Memory B cell (primary cell): ENCODE data around the gene ZC3H11A.
"Not testable (repeated sequence)": the region's sequence is repeated elsewhere in the genome, so short reads cannot be mapped to it uniquely, and the experiment has no call there.

Experiments
- ATAC-seq: fragments of 150-1000 bp; cut with Tn5 transposase; 2 replicates; pipeline ENCODE4 v1.10.0; 2021; ENCODE audit warnings: low read depth, mild to moderate bottlenecking, moderate library complexity
- DNase-seq, 2 donors: peaks; one replicate each; pipeline ENCODE4 v3.0.0; 2022; ENCODE audit warnings: low spot score in 2 of 2
- H3K27ac Mint-ChIP-seq: one replicate; pipeline ENCODE4 v1.8.0; 2022; ENCODE audit warnings: mild to moderate bottlenecking, moderate library complexity, mixed read lengths
- H3K27me3 Mint-ChIP-seq: one replicate; pipeline ENCODE4 v1.8.0; 2022; ENCODE audit warnings: mixed read lengths
- H3K36me3 Mint-ChIP-seq: one replicate; pipeline ENCODE4 v1.8.0; 2022; ENCODE audit warnings: mild to moderate bottlenecking, mixed read lengths
- H3K4me1 Mint-ChIP-seq: one replicate; pipeline ENCODE4 v1.8.0; 2022; ENCODE audit warnings: mixed read lengths
- H3K4me3 Mint-ChIP-seq: one replicate; pipeline ENCODE4 v1.8.0; 2022; ENCODE audit warnings: mild to moderate bottlenecking, moderate library complexity, mixed read lengths
- H3K9me3 Mint-ChIP-seq: one replicate; pipeline ENCODE4 v1.8.0; 2022; ENCODE audit warnings: mixed read lengths

The ZC3H11A gene

DNA sequence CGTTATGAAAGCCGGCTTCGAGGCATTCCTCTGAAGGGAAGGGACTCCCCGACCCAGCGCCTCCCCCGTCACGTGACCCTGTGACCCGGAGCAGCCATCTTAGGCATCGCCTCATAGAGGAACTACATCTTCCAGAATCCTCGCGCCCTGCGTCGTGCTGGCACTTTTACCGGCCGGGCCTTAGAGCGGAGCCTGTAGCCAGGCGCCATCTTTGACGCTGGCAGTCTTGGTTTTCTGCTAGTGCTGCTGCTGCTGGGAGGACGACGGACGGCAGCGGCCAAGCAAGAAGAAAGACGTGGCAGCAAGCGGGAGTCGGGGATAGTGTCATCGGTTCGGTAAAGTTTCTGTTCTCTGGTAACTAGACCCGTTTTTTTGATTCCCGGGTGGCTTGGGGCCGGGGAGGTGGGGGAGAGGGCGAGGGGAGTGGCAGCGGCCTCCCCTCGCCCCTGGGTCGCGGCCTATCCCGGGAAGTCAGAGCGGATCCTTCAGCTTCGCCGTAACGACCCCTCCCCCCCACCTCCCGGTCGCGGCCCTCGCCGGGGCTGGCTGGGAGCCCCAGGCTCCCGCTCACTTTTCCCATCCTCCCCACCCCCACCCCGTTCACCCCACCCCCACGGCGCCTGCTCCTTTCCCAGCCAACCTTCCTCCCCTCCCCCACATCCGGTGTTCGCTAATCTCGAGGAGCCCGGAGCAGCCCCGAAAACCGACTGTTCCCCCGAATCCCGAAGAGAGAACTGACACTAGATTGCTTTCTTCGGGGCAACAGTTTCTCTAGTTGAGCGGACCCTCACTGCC, at the start of gene ZC3H11A, which contains the start of gene ZBED6:
TSS of gene ZC3H11A (plus strand) at position 183 of the 795 bp plus-strand sequence. CDS start 21,448 bp downstream, outside the sequence.
TSS of gene ZBED6 (plus strand) at position 183 of the 795 bp plus-strand sequence. CDS start 1,900 bp downstream, outside the sequence.
- Mint-ChIP-seq H3K4me3 (peak within 1 kb of the TSS; percentile 97), H3K27me3 (no peaks in the 10 kb centered on the region), H3K4me1 (peaks cover 19% of the 10 kb centered on the region), H3K27ac (peak within 1 kb of the TSS; percentile 93), H3K36me3 (peaks cover 12% of the 10 kb centered on the region), H3K9me3 (peaks cover 2% of the 10 kb centered on the region)
- ATAC-seq (peak; percentile 97), DNase-seq (peak; percentile 85 to 96)

DNA sequence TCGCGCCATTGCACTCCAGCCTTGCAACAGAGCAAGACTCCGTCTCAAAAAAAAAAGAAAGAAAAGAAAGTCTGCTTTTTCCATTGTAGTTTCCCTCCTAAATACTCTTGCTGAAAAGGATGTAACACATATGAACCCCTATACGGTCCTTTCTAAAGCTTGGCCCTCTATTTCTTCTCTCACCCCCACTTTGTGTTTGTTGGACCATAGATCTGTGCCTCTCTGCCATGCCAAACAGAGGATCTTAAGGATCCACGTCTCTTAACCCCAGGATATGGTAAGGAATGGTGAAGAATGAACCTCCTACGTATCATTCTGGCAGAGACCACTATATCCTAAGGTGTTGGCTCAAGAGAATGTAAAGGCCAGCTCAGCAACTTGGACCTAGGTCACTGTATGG, 49.1 kb upstream of the ZC3H11A start:
- ATAC-seq (no peak), DNase-seq (no peak)
- Mint-ChIP-seq H3K36me3 (no peaks in the 10 kb centered on the region), H3K27ac (peak overlapping the region; percentile 11), H3K4me1 (peaks cover 30% of the 10 kb centered on the region), H3K27me3 (no peaks in the 10 kb centered on the region), H3K4me3 (no peak overlapping the region), H3K9me3 (peaks cover 2% of the 10 kb centered on the region)

DNA sequence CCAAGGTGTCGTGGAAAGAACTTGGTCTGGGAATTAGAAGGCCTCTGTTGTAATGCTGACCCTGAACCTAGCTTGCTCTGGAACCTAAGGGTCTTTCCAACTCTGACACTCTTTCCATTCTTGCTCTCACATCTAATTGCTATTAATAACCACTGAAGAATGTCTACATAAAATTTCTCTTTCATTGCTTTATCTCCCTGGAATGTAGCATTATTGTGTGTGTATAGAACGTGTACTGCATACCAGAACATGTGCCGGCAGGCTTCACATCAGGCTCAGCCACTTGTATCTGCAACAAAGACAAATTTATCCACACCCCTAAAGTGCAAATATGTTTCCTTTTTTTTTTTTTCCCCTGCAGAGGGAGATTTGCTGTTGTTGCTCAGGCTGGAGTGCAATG, 44.4 kb upstream of the ZC3H11A start:
- H3K27ac Mint-ChIP-seq, result no peak overlapping the region
- H3K4me1 Mint-ChIP-seq, result peaks cover 30% of the 10 kb centered on the region
- no peak for ATAC-seq
- no peaks in the 10 kb centered on the region for H3K27me3 Mint-ChIP-seq
- H3K4me3 Mint-ChIP-seq, result no peak overlapping the region
- H3K36me3 Mint-ChIP-seq, result no peaks in the 10 kb centered on the region
- H3K9me3 Mint-ChIP-seq, result peaks cover 4% of the 10 kb centered on the region
- no peak for DNase-seq

DNA sequence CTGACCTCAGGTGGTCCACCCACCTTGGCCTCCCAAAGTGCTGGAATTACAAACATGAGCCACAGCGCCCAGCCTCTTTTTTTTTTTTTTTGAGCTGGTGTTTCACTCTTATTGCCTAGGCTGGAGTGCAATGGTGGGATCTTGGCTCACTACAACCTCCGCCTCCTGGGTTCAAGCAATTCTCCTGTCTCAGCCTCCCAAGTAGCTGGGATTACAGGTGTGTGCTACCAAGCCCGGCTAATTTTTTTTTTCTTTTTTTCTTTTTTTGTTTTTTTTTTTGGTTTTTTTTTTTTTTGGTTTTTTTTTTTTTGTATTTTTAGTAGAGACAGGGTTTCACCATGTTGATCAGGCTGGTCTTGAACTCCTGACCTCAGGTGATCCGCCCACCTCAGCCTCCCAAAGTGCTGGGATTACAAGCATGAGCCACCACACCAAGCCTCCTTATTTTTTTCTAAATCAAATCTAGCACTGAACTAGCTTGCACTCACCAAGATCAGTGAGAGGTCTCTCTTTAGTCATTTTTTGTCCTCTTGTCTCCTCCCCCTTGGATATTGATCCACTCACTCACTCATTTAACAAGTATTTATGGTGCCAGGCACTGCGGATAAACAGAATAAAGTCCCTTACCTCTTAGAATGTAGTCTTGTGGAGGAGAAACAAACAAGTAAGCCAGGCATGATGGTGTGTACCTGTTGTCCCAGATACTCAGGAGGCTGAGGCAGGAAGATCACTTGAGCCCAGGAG, 43.6 kb upstream of the ZC3H11A start:
- not testable (repeated sequence) for H3K4me3 Mint-ChIP-seq, H3K27me3 Mint-ChIP-seq

DNA sequence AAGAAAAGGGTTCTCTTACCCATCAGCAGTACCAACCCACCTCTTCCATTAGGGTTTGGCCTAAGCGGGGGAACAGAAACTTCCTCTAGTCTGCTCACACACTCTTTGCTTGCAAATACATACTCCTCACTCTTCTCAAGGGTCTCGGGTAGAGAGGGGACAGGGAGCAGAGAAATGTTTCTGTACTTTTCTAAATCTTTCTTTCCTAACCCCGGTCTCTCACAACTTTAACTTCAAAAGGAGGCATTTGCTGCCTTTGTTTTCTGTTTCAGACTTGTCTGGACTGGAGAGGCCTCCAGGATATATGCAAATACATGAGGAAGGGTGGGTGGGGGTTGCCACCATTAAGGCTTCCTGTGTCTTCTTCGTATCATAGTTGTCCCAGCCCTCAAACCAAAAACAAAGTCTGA, 41.0 kb upstream of the ZC3H11A start:
- Mint-ChIP-seq H3K4me1 (peaks cover 31% of the 10 kb centered on the region), H3K36me3 (no peaks in the 10 kb centered on the region), H3K27ac (peak overlapping the region; percentile 96), H3K27me3 (no peaks in the 10 kb centered on the region), H3K4me3 (peak overlapping the region; percentile 70), H3K9me3 (peaks cover 3% of the 10 kb centered on the region)
- ATAC-seq (peak; percentile 71), DNase-seq (peak; percentile 30 to 39)

More for the DNA sequence above, 43.6 kb upstream of the ZC3H11A start:
- DNase-seq, ATAC-seq, H3K9me3 Mint-ChIP-seq, H3K36me3 Mint-ChIP-seq: not testable (repeated sequence)
- Mint-ChIP-seq H3K4me1 (peaks cover 34% of the 10 kb centered on the region), H3K27ac (peak overlapping the region; percentile 62)

DNA sequence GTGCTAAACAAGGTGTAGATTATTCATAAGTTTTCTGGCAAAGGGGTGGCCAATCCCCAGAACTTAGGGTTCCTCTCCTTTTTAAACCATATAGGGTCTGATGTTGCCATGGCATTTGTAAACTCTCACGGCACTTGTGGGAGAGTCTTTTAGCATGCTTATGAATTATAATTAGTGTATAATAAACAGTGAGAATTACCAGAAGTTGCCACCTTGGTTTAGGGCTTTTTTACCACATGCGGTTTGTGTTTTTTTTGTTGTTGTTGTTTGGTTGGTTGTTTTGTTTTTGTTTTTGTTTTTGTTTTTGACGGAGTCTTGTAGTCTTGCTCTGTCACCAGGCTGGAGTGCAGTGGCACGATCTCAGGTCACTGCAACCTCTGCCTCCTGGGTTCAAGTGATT, 39.4 kb upstream of the ZC3H11A start:
- H3K4me1 Mint-ChIP-seq, result peaks cover 31% of the 10 kb centered on the region
- no peaks in the 10 kb centered on the region for H3K27me3 Mint-ChIP-seq
- H3K27ac Mint-ChIP-seq, result peak overlapping the region; percentile 96
- peaks cover 3% of the 10 kb centered on the region for H3K9me3 Mint-ChIP-seq
- H3K4me3 Mint-ChIP-seq, result no peak overlapping the region
- DNase-seq, result no peak
- ATAC-seq, result no peak
- H3K36me3 Mint-ChIP-seq, result no peaks in the 10 kb centered on the region

DNA sequence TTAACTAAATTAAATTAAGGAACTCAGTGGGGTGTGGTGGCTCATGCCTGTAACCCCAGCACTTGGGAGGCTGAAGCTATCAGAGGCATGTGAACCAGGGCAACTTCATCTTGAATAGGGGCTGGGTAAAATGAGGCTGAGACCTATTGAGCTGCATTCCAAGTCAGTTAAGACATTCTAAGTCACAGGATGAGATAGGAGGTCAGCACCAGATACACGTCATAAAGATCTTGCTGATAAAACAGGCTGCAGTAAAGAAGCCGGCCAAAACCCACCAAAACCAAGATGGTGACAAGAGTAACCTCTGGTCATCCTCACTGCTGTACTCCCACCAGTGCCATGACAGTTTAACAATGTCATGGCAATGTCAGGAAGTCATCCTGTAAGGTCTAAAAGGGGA, 36.7 kb upstream of the ZC3H11A start:
- H3K4me3 Mint-ChIP-seq, H3K27ac Mint-ChIP-seq, H3K9me3 Mint-ChIP-seq, DNase-seq, H3K36me3 Mint-ChIP-seq, H3K27me3 Mint-ChIP-seq, ATAC-seq: not testable (repeated sequence)
- peaks cover 21% of the 10 kb centered on the region for H3K4me1 Mint-ChIP-seq

DNA sequence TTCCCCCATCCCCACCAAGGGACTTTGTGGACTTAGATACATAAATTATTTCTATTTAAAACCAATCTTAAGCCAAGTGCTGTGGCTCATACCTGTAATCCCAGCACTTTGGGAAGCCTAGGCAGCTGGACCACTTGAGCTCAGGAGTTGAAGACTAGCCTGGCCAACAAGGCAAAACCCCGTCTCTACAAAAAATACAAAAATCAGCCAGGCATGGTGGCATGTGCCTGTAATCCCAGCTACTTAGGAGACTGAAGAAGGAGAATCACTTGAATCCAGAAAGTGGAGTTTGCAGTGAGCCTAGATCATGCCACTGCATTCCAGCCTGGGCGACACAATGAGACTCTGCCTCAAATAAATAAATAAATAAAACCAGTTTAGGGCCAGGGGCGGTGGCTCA, 34.9 kb upstream of the ZC3H11A start:
- H3K4me3 Mint-ChIP-seq, result no peak overlapping the region
- no peaks in the 10 kb centered on the region for H3K9me3 Mint-ChIP-seq
- DNase-seq, result no peak
- H3K27me3 Mint-ChIP-seq, result no peaks in the 10 kb centered on the region
- H3K36me3 Mint-ChIP-seq, result no peaks in the 10 kb centered on the region
- H3K4me1 Mint-ChIP-seq, result peaks cover 26% of the 10 kb centered on the region
- ATAC-seq, result no peak
- no peak overlapping the region for H3K27ac Mint-ChIP-seq

DNA sequence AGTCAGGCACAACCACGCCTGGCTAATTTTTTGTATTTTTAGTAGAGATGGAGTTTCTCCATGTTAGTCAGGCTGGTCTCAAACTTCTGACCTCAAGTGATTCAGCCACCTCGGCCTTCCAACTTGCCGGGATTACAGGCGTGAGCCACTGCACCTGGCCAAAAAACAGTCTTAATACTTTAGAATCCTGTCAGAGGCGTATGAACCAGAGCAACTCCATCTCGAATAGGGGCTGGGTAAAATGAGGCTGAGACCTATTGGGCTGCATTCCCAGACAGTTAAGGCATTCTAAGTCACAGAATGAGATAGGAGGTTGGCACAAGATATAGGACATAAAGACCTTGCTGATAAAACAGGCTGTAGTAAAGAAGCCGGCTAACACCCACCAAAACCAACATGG, 33.5 kb upstream of the ZC3H11A start:
- not testable (repeated sequence) for H3K36me3 Mint-ChIP-seq, DNase-seq, H3K9me3 Mint-ChIP-seq, H3K4me3 Mint-ChIP-seq, ATAC-seq, H3K27me3 Mint-ChIP-seq
- Mint-ChIP-seq H3K4me1 (peaks cover 24% of the 10 kb centered on the region), H3K27ac (peak overlapping the region; percentile 31)

DNA sequence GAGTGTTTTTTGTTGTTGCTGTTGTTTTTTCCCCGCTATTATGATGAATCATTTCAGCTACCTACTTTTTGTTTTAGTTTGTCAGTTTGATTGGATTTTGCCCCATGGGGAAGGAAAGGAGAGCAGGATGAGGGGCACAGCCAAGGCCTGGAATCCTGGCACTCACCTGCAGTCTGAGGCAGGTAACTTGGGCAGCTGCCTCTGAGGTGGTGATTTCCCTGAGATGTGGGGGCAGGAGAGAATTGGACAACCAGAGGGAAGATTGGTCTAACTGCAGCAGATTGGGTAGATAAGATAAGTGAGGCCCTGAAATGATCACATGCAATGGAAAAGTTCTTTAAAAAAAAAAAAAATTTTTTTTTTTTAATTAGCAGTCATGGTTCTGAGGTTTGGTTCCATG, 31.9 kb upstream of the ZC3H11A start:
- DNase-seq (no peak), ATAC-seq (no peak)
- Mint-ChIP-seq H3K27me3 (no peaks in the 10 kb centered on the region), H3K27ac (peak overlapping the region; percentile 96), H3K4me3 (no peak overlapping the region), H3K9me3 (no peaks in the 10 kb centered on the region), H3K4me1 (peaks cover 31% of the 10 kb centered on the region), H3K36me3 (peaks cover 5% of the 10 kb centered on the region)

DNA sequence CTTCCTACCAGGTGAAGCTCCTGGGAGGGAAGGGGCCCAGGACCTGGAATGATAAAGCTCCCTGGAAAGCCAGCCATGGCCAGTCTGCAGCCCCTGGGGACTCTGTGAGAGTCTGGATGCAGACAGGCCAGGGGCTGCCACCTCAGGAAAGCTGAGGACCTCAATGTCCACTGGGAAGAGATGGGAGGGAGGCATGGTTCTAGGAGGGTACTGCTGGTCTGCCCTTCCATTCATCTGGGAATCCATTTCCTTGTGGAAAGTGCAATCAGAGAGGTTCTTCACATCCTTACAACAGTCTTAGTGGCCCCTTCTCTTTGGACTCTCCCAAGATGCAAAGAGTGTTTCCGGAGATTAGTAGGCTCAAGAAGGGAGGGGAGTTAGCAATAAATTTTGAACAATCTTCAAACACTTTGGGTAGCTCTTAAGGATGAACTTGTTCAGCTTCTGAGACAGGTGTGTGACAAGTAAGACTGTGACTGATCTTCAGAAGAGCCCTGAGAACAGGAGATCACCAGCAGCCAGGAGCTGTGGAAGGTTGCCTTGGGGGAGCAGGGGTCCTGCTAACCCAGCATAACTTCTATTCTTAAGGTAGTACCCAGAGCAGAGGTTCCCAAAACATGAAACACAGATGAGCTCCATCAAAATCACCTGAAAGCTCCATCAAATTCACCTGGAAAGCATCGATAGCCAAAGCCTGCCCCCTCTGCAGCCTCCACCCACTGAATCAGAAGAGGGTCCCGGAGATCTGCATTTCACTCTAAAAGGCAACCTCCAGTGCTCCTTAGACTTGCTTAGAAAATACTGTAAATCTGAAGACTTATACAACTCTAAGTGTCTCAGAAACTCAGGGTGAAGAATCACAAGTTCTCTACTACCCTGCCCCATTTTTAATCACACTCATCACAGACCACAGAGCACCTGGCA, 31.1 kb upstream of the ZC3H11A start:
- H3K27me3 Mint-ChIP-seq, result no peaks in the 10 kb centered on the region
- peaks cover 10% of the 10 kb centered on the region for H3K36me3 Mint-ChIP-seq
- peak overlapping the region; percentile 98 for H3K4me3 Mint-ChIP-seq
- no peaks in the 10 kb centered on the region for H3K9me3 Mint-ChIP-seq
- DNase-seq (no peak), ATAC-seq (no peak)
- H3K27ac Mint-ChIP-seq, result peak overlapping the region; percentile 96
- H3K4me1 Mint-ChIP-seq, result peaks cover 35% of the 10 kb centered on the region

DNA sequence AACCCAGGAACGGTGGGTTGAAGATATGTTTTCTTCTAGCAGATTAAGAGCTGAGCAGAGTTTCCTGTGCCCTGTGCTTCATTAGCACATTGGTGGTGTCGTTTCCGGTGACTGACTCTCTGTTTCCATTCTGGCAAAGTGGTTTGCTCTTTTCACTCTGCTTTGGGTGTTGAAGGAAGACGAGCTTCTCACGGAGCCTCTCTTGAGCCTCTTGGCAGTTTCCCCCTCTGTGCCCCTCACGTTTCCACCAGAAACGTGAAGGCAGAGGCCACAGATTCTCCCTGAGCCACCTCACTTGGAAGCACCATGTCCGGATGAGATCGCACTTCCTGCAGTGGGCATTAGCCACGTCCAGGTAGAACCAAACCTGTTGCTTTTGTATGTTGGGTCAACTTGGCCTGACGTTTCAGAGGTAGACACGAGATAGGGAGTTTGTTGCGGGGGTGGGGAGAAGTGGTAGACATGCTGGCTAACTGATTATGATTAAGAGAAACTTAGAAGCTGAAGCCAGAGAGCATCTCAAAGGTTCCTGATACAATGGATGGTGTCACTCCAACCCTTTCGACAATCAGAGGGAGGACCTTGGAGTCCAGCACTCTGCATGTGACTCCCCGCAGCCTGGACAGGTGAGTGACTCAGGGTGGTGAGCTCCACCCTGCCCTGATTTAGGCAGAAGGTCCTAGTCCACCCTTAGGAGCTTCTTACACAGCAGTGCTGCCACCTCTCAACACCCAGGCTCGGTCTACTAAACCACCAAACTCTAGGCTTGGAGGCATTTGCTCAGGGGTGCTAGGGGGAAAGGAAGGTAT, 30.2 kb upstream of the ZC3H11A start, which contains the start of gene LAX1:
TSS of gene LAX1 (plus strand) at position 155 of the 809 bp plus-strand sequence. CDS start at position 538, 383 bp downstream.
- Mint-ChIP-seq H3K27me3 (no peaks in the 10 kb centered on the region), H3K27ac (peak within 1 kb of the TSS; percentile 96), H3K4me1 (peaks cover 32% of the 10 kb centered on the region), H3K4me3 (peak within 1 kb of the TSS; percentile 98), H3K36me3 (peaks cover 12% of the 10 kb centered on the region), H3K9me3 (no peaks in the 10 kb centered on the region)
- DNase-seq (peak; percentile 25 to 37), ATAC-seq (peak; percentile 94)

DNA sequence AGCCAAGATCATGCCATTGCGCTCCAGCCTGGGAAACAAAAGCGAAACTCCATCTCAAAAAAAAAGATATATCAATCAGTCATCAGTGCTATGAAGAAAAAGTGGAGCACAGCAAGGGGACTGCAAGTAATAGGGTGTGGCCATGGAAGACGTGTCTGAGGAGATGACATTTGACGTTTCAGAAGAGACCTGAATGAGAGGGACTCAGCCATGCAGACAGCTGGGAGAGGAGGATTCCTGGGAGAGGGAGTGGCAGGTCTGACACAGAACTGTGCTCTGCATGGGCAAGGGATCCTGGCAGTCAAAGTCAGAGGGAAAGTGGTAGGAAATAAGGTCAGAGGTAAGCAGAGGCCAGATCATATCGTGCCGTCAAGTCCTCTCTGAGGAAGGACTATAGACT, 27.2 kb upstream of the ZC3H11A start:
- Mint-ChIP-seq H3K27ac (peak overlapping the region; percentile 67), H3K27me3 (no peaks in the 10 kb centered on the region), H3K36me3 (peaks cover 32% of the 10 kb centered on the region), H3K4me3 (peak overlapping the region; percentile 45), H3K9me3 (no peaks in the 10 kb centered on the region), H3K4me1 (peaks cover 41% of the 10 kb centered on the region)
- ATAC-seq (no peak), DNase-seq (no peak)
